ENCODE measurements around the gene STARD7. TPM values are rescaled to one million over a fixed set of nuclear protein-coding genes. Genes with fewer than 3 reads are reported as not detected.

STARD7 gene
- polyA plus RNA-seq, 1 donor from 2014 or later = 193 TPM

DNA sequence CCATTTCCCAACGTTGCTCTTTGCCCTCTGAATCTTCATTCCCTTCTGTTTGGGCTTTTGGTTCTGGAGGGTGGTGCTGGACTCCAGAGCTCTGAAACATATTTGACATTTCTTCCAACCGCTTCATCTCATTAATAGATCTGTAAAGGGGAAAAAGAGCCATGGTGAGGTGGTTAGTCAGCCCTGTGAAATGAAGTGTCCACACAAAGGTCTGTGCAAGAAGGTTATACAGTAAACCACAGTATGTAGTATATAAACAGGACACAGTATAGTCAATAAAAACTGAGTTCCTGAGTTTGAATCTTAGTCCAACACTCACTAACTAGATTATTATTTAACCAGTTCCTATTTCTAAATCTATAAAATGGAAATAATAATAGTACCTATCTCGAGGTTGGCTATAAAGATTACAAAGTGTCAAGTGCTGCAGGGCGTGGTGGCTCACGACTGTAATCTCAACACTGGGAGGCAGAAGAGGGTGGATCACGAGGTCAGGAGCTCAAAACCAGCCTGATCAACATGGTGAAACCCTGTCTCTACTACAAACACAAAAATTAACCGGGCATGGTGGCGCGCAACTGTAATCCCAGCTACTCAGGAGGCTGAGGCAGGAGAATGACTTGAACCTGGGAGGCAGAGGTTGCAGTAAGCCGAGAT is 13.1 kb downstream of the STARD7 start:
- Mint-ChIP-seq H3K27ac (peak overlapping the region; percentile 3 to 63 (median 40)), H3K4me1 (peaks cover 24 to 38% (median 31%) of the 10 kb centered on the region in 3 donors)

GRCh38 chr2:96191937-96192670 is 16.5 kb downstream of the STARD7 start:
- Mint-ChIP-seq H3K4me3 (no peak overlapping the region), H3K4me1 (peaks cover 2 to 15% (median 5%) of the 10 kb centered on the region in 3 donors), H3K27me3 (no peaks in the 10 kb centered on the region), H3K36me3 (peaks cover 6% of the 10 kb centered on the region), H3K9me3 (no peaks in the 10 kb centered on the region), H3K27ac (no peak overlapping the region)

More for the DNA sequence above, 13.1 kb downstream of the STARD7 start:
- Mint-ChIP-seq H3K4me3 (no peak overlapping the region), H3K27me3 (no peaks in the 10 kb centered on the region), H3K36me3 (peaks cover 5% of the 10 kb centered on the region), H3K9me3 (no peaks in the 10 kb centered on the region)

DNA sequence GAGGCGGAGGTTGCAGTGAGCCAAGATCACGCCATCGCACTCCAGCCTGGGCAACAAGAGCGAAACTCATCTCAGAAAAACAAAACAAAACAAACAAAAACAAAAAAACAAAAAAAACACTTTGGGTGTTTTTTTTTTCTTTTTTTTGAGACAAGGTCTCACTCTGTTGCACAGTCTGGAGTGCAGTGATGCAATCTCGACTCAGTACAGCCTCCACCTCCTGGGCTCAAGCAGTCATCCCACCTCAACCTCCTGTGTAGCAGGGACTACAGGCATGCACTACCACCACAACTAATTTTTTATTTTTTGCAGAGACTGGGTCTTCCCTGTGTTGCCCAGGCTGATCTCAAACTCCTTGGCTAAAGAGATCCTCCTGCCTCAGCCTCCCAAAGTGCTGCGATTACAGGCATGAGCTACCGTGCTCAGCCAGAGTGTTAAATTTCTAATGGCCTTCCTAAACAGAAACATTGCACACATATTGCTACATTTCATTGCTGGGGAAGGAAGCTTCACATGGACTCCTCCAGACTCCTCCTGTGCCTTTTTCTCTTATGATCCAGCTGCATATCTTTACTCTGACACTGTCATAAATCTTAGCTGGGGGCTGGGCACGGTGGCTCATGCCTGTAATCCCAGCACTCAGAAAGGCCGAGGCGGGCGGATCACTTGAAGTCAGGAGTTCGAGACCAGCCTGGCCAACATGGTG is 19.7 kb downstream of the STARD7 start:
- peaks cover 0 to 5% (median 1%) of the 10 kb centered on the region in 3 donors for H3K4me1 Mint-ChIP-seq
- H3K27me3 Mint-ChIP-seq = no peaks in the 10 kb centered on the region
- H3K36me3 Mint-ChIP-seq = peaks cover 8% of the 10 kb centered on the region
- no peak overlapping the region for H3K27ac Mint-ChIP-seq
- H3K9me3 Mint-ChIP-seq = no peaks in the 10 kb centered on the region
- H3K4me3 Mint-ChIP-seq = no peak overlapping the region

- Mint-ChIP-seq H3K9me3 (no peaks in the 10 kb centered on the region), H3K4me3 (no peak overlapping the region), H3K27me3 (no peaks in the 10 kb centered on the region), H3K27ac (no peak overlapping the region), H3K4me1 (peaks cover 0 to 3% (median 3%) of the 10 kb centered on the region in 3 donors), H3K36me3 (peaks cover 6% of the 10 kb centered on the region)
Measured at GRCh38 chr2:96186562-96186961, 22.1 kb downstream of the STARD7 start.

- H3K27me3 Mint-ChIP-seq = no peaks in the 10 kb centered on the region
- H3K4me1 Mint-ChIP-seq = peaks cover 0 to 5% (median 3%) of the 10 kb centered on the region in 3 donors
- H3K36me3 Mint-ChIP-seq = peaks cover 6% of the 10 kb centered on the region
- peak overlapping the region in 1 of 3 donors; percentile 77 for H3K27ac Mint-ChIP-seq
- H3K4me3 Mint-ChIP-seq = no peak overlapping the region
- no peaks in the 10 kb centered on the region for H3K9me3 Mint-ChIP-seq
Measured at GRCh38 chr2:96185516-96185915, 23.1 kb downstream of the STARD7 start.

DNA sequence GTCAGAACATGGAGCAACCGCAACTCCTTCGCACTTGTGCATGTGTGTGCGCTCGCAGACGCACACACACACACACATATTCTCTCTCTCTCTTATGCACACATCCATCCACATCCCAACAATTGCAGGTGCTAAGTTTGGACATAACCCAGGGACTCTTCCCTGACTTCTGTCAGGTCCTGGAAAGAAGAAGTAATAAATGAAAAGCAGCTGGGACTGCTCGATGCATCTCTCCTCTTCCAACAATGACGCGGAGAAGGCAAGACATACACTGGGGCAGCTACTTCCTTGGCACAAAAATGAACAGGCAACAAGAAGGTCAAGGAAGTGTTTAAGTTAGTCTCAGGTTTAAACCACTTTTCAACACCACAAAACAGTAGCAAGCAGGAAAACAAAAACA is 23.6 kb downstream of the STARD7 start:
- H3K36me3 Mint-ChIP-seq = peaks cover 6% of the 10 kb centered on the region
- no peaks in the 10 kb centered on the region for H3K27me3 Mint-ChIP-seq
- peak overlapping the region in 1 of 3 donors; percentile 77 for H3K27ac Mint-ChIP-seq

DNA sequence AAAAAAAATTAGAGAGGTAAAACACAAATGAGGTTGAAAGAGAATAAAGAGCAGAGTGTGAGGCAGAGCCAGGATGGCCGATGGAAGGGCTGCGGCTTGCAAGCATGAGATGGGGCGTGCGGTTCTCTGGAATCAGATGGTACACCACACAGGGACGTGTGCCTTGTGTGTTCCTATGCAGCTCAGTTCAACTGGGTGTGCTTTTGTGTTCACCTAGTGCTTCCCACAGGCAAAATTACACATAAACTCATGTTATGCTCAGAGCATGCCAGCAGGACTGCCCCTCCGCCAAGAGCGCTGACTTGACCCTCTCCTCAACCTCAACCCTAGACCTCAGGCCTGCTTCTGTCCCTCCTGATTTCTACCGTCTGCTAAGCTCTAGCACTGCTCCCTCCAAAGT is 24.4 kb downstream of the STARD7 start:
- H3K9me3 Mint-ChIP-seq = no peaks in the 10 kb centered on the region
- peaks cover 0 to 5% (median 3%) of the 10 kb centered on the region in 3 donors for H3K4me1 Mint-ChIP-seq
- no peak overlapping the region for H3K4me3 Mint-ChIP-seq
- H3K27me3 Mint-ChIP-seq = no peaks in the 10 kb centered on the region
- no peak overlapping the region for H3K27ac Mint-ChIP-seq
- H3K36me3 Mint-ChIP-seq = peaks cover 4% of the 10 kb centered on the region

More for the DNA sequence above, 23.6 kb downstream of the STARD7 start:
- H3K9me3 Mint-ChIP-seq = no peaks in the 10 kb centered on the region
- H3K4me1 Mint-ChIP-seq = peaks cover 0 to 5% (median 3%) of the 10 kb centered on the region in 3 donors
- H3K4me3 Mint-ChIP-seq = no peak overlapping the region

DNA sequence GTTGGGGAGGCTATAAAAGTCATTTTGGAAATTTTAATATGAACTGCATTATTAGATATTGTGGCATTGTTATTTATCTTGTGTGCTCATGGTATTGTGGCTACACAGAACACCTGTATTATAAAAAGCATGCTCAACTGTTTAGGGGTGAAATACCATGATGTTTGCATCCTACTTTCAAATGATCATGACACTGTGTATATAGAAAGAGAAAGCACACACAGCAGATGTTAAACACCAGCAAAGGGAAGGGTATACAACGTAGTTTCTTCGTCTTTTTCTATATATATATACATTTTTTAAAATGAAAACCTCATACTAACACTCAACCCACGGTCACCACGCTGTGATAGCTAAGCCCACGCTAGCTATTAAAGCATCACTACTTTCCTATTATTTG is 27.1 kb downstream of the STARD7 start:
- peaks cover 3% of the 10 kb centered on the region for H3K27me3 Mint-ChIP-seq
- H3K36me3 Mint-ChIP-seq = peaks cover 4% of the 10 kb centered on the region
- H3K4me1 Mint-ChIP-seq = peaks cover 0 to 6% (median 4%) of the 10 kb centered on the region in 3 donors
- H3K27ac Mint-ChIP-seq = no peak overlapping the region
- no peak overlapping the region for H3K4me3 Mint-ChIP-seq
- H3K9me3 Mint-ChIP-seq = no peaks in the 10 kb centered on the region

DNA sequence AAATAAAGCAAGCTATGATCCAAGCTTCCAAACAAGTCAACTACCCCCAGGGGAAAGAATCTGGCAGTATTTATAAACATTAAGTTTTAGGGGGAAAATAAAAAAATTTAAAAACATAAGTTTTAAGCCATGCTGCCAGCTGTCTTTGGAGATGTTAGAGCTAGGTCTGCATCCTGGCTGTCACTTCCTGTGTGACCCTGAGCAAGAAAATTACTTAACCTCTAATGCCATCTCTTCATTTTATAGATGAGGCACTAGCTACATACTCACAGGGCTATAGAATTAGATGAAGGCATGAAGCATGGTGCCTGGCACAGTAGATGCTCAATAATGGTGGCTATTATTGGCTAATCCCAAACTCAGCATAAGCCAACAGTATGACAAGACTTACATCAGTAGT is 28.1 kb downstream of the STARD7 start:
- Mint-ChIP-seq H3K27ac (no peak overlapping the region), H3K4me3 (no peak overlapping the region), H3K4me1 (peaks cover 0 to 6% (median 4%) of the 10 kb centered on the region in 3 donors), H3K9me3 (no peaks in the 10 kb centered on the region), H3K27me3 (peaks cover 10% of the 10 kb centered on the region), H3K36me3 (peaks cover 4% of the 10 kb centered on the region)

DNA sequence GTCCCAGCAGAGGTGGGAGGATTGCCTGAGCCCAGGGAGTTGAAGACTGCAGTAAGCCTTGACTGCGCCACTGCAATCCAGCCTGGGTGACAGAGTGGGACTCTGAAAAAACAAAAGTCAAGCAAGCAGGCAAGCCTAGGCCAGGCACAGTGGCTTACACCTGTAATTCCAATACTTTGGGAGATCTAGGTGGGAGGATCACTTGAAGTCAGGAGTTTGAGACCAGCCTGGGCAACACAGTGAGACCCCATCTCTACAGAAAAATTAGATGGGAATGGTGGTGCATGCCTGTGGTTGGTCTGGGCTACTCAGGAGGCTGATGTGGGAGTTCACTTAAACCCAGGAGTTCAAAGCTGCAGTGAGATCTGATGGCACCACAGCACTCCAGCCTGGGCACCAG is 28.6 kb downstream of the STARD7 start:
- peaks cover 0 to 6% (median 4%) of the 10 kb centered on the region in 3 donors for H3K4me1 Mint-ChIP-seq
- no peak overlapping the region for H3K27ac Mint-ChIP-seq
- H3K9me3 Mint-ChIP-seq = no peaks in the 10 kb centered on the region
- H3K27me3 Mint-ChIP-seq = peaks cover 10% of the 10 kb centered on the region
- peaks cover 4% of the 10 kb centered on the region for H3K36me3 Mint-ChIP-seq
- H3K4me3 Mint-ChIP-seq = no peak overlapping the region

DNA sequence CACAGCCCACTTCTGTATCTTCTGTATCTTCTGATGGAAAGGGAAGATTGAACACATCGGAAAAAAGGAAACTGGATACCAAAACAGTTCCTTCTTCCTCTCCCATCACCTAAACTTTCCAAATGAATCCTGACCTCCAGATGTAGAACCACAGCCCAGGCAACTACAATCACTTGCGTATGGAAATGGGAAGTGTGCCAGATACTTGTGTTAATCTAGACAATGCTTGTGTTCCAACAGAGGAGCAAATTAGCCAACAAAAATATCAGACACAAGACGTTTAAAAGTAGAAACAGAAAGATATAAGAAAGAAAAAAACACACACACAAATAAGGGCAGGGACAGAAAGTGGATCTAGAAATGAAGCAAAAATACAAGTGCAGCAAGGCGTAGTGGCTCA is 32.0 kb downstream of the STARD7 start:
- no peak overlapping the region for H3K27ac Mint-ChIP-seq
- no peaks in the 10 kb centered on the region for H3K36me3 Mint-ChIP-seq
- no peaks in the 10 kb centered on the region for H3K9me3 Mint-ChIP-seq
- H3K4me3 Mint-ChIP-seq = no peak overlapping the region
- peaks cover 12% of the 10 kb centered on the region for H3K27me3 Mint-ChIP-seq
- peaks cover 5 to 10% (median 8%) of the 10 kb centered on the region in 3 donors for H3K4me1 Mint-ChIP-seq

DNA sequence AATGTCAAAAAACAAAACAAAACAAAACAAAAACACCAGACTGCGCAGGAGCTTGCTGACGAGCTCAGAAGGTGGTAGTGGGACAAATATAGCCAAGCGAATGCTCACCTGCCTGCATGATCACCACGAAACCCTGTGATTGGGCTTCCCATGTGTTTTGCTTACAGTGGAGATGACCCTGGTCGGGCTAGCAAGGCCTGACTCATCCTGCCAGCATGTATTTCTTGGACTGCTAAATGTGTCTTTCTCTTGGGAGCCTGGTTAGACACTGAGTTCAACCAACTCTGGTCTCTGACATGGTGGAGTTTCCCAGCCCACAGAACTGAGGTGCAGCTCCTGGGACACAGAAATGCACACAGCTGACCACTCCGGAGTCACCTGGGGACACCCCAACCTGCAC is 32.7 kb downstream of the STARD7 start:
- Mint-ChIP-seq H3K27me3 (peaks cover 12% of the 10 kb centered on the region), H3K9me3 (no peaks in the 10 kb centered on the region), H3K4me3 (no peak overlapping the region), H3K4me1 (peaks cover 5 to 10% (median 5%) of the 10 kb centered on the region in 3 donors), H3K27ac (no peak overlapping the region), H3K36me3 (no peaks in the 10 kb centered on the region)

DNA sequence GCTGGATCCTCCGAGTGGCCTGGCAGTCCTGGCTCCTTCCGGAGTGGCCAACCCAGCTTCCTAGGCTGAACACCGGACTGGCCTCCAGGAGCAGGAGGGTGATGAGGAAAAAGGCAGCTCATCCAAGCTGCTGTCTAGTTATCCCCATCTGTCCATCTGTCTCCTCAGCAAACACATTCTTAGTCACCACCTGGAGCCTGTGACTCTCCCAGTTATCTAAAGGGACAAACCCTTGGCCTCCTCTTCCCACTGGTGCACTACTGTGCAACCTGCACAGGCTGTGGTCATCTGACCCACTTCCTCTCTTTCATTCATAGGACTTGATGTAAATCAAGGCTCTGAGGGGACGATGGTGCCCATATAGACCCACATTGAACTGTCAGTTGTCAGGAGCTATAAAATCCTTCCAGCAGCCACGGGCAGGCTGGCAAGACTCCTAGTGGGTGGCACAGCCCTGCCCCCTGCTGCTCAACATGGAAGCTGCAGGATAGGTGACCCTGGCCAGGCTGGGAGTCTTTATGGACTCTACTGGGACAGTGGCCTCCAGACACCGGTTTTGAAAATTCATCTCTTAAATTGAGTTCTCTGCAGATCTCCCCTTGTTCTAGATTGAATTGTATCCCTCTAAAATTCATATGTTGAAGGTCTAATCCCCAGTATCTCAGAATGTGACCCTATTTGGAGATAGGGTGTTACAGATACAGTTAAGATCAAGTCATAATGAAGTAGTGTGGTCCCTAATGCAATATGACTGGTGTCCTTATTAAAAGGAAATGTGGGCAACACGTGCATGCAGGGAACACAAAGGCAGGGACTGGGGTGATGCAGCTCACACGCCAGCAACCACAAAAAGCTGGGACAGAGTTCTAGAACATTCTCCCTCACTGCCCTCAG is 34.1 kb downstream of the STARD7 start:
- no peaks in the 10 kb centered on the region for H3K9me3 Mint-ChIP-seq
- H3K4me1 Mint-ChIP-seq = peaks cover 5 to 6% (median 5%) of the 10 kb centered on the region in 3 donors
- H3K27ac Mint-ChIP-seq = peak overlapping the region in 1 of 3 donors; percentile 1
- H3K36me3 Mint-ChIP-seq = no peaks in the 10 kb centered on the region
- peaks cover 12% of the 10 kb centered on the region for H3K27me3 Mint-ChIP-seq
- H3K4me3 Mint-ChIP-seq = no peak overlapping the region

- H3K4me3 Mint-ChIP-seq = no peak overlapping the region
- no peaks in the 10 kb centered on the region for H3K9me3 Mint-ChIP-seq
- peaks cover 5 to 13% (median 10%) of the 10 kb centered on the region in 3 donors for H3K4me1 Mint-ChIP-seq
- no peak overlapping the region for H3K27ac Mint-ChIP-seq
- peaks cover 12% of the 10 kb centered on the region for H3K27me3 Mint-ChIP-seq
- H3K36me3 Mint-ChIP-seq = no peaks in the 10 kb centered on the region
Measured at GRCh38 chr2:96171831-96172230, 36.8 kb downstream of the STARD7 start.

Data from IgD-negative memory B cell (primary cell).